K562 (cell line): ENCODE data around the gene PPM1M. TPM values are rescaled to one million over a fixed set of nuclear protein-coding genes. Genes with fewer than 3 reads are reported as not detected.

Source experiments
- ATAC-seq: fragments of 200-7000 bp; cut with Tn5 transposase; 3 replicates; pipeline ENCODE4 v1.9.1; 2020; ENCODE audit warnings: moderate library complexity
- BruUV-seq: library from RNA; stranded (reverse); fragments of 400-500 nt; replicated peaks from 2 replicates; lab custom pipeline; 2021; lab: Mats Ljungman, UMichigan
- CTCF ChIA-PET: fragments of 300-600 bp; formaldehyde crosslinking; extraction: SDS; loops from one replicate; lab custom pipeline; 2021; ENCODE audit warnings: low intra/inter-chr PET ratio; lab: Yijun Ruan, JAX
- POLR2A ChIA-PET: fragments of 300-600, 350-650 bp; sonication (Branson Sonifier 250); formaldehyde crosslinking; extraction: SDS; loops from one replicate; lab custom pipeline; 2021; ENCODE audit warnings: antibody characterized with exemption, inconsistent platforms; lab: Yijun Ruan, JAX
- DNase-seq, 4 experiments: peaks; one replicate each; pipeline versions ENCODE4 v3.0.0 to v3.0.0-alpha.2; 2011 to 2018; ENCODE audit warnings: low spot score in 3 of 4, mixed read lengths in 3 of 4; ENCODE audit errors: extremely low read depth in 1 of 4
- FAIRE-seq: peaks from 2 replicates; lab custom pipeline; 2011; peaks lifted over from hg19 to GRCh38; lab: Jason Lieb, UNC
- H2AFZ ChIP-seq: 2 replicates; pipeline ENCODE4 v1.6.0; 2011; ENCODE audit warnings: low read depth, low read length, control low read depth, inconsistent platforms
- H3K27ac ChIP-seq: fragments of 200-600 bp; 3 replicates; pipeline ENCODE4 v1.8.0; 2011; ENCODE audit warnings: low read depth, mild to moderate bottlenecking, control low read depth, inconsistent platforms, low read length, moderate library complexity, mixed read lengths; ENCODE audit errors: extremely low read depth
- H3K27me3 ChIP-seq, 2 experiments: fragments of 300-600 bp in 1 of 2; 2 replicates in 1 of 2; 3 replicates in 1 of 2; pipeline versions ENCODE4 v1.6.0 to v1.8.0; 2011; ENCODE audit warnings: inconsistent platforms in 2 of 2, low read length in 2 of 2, mild to moderate bottlenecking in 1 of 2, mixed read lengths in 1 of 2, moderate library complexity in 1 of 2; ENCODE audit not compliant: control insufficient read depth in 2 of 2, insufficient read depth in 2 of 2
- H3K36me3 ChIP-seq: fragments of 300-600 bp; 3 replicates; pipeline ENCODE4 v1.8.0; 2011; ENCODE audit warnings: mild to moderate bottlenecking, low read length, inconsistent platforms; ENCODE audit not compliant: control insufficient read depth, insufficient read depth
- H3K4me1 ChIP-seq, 2 experiments: fragments of 200-600 bp in 1 of 2; replicated peaks in 1 of 2; 2 replicates in 1 of 2; 3 replicates in 1 of 2; pipeline versions ENCODE4 v1.5.1 to v1.8.0; 2011; ENCODE audit warnings: inconsistent platforms in 2 of 2, low read length in 2 of 2, mild to moderate bottlenecking in 1 of 2, mixed read lengths in 1 of 2, moderate library complexity in 1 of 2; ENCODE audit not compliant: control insufficient read depth in 2 of 2, insufficient read depth in 2 of 2
- H3K4me2 ChIP-seq: 2 replicates; pipeline ENCODE4 v1.6.1; 2011; ENCODE audit warnings: low read length, control low read depth, inconsistent platforms, mixed read lengths; ENCODE audit not compliant: insufficient read depth
- H3K4me3 ChIP-seq: fragments of 200-600 bp; sonication (generic), shearing (Covaris generic); 2 replicates; pipeline ENCODE4 v1.5.1; 2016; ENCODE audit warnings: control low read depth, inconsistent platforms
- H3K79me2 ChIP-seq: fragments of 200-600 bp; 3 replicates; pipeline ENCODE4 v1.8.0; 2011; ENCODE audit warnings: low read length, inconsistent platforms; ENCODE audit not compliant: control insufficient read depth, insufficient read depth
- H3K9ac ChIP-seq, 2 experiments: 2 replicates each; pipeline versions ENCODE4 v1.6.0 to v1.6.1; 2011; ENCODE audit warnings: low read depth in 2 of 2, low read length in 2 of 2, control low read depth in 1 of 2, inconsistent platforms in 1 of 2, mild to moderate bottlenecking in 1 of 2, mixed read lengths in 1 of 2; ENCODE audit not compliant: insufficient read depth in 1 of 2
- H3K9me1 ChIP-seq: one replicate; pipeline ENCODE4 v1.6.0; 2011; ENCODE audit warnings: inconsistent platforms, mild to moderate bottlenecking, low read length, moderate library complexity; ENCODE audit not compliant: control insufficient read depth, insufficient read depth
- H3K9me3 ChIP-seq: replicated peaks from 2 replicates; pipeline ENCODE4 v1.5.1; 2011; ENCODE audit warnings: low read depth, low read length, inconsistent platforms; ENCODE audit not compliant: control insufficient read depth, insufficient read depth
- H4K20me1 ChIP-seq: replicated peaks from 2 replicates; pipeline ENCODE4 v1.6.1; 2011; ENCODE audit warnings: low read length, inconsistent platforms, mixed read lengths; ENCODE audit not compliant: control insufficient read depth, insufficient read depth
- CC2D1A ChIP-seq: fragments of 450-650 bp; IDR thresholded peaks from 2 replicates; pipeline ENCODE4 v1.6.1; 2017; ENCODE audit warnings: mild to moderate bottlenecking
- FOXJ2 ChIP-seq: fragments of 200-800 bp; sonication (Bioruptor generic); IDR thresholded peaks from 2 replicates; pipeline ENCODE4 v1.6.1; 2016; ENCODE audit warnings: missing genetic modification characterization, missing compliant biosample characterization
- MAFF ChIP-seq: IDR thresholded peaks from 2 replicates; pipeline ENCODE4 v1.6.1; 2012; ENCODE audit warnings: low read length, improper control_type of control experiment
- RCOR1 ChIP-seq, 2 experiments: IDR thresholded peaks; 2 replicates each; pipeline ENCODE4 v1.6.1; 2012; ENCODE audit warnings: low read depth in 2 of 2, low read length in 2 of 2, borderline replicate concordance in 1 of 2, improper control_type of control experiment in 1 of 2
- RHOXF2B ChIP-seq: fragments of 250-450 bp; sonication (Bioruptor Pico); conservative IDR thresholded peaks from 2 replicates; pipeline ENCODE4 v1.5.1; 2021
- SFPQ ChIP-seq: fragments of 200-400 bp; formaldehyde crosslinking; IDR thresholded peaks from 2 replicates; pipeline ENCODE4 v1.6.1; 2017; ENCODE audit warnings: mild to moderate bottlenecking, low read depth, low read length, moderate library complexity
- ZBTB8A ChIP-seq: fragments of 450-650 bp; IDR thresholded peaks from 2 replicates; pipeline ENCODE4 v1.6.1; 2018; ENCODE audit warnings: mild to moderate bottlenecking, moderate library complexity; ENCODE audit not compliant: partially characterized antibody
- ZFP30 ChIP-seq: fragments of 250-450 bp; sonication (Bioruptor Pico); IDR thresholded peaks from 2 replicates; pipeline ENCODE4 v1.8.0; 2022; ENCODE audit warnings: moderate library complexity, mild to moderate bottlenecking, inconsistent platforms, borderline replicate concordance
- WGBS: fragments of 100-300 bp; shearing (Covaris generic); methylation state at CpG from one replicate; pipeline ENCODE4 v1.1.6; 2016; ENCODE audit warnings: low coverage, mixed read lengths; ENCODE audit not compliant: insufficient coverage; ENCODE audit errors: missing lambda C conversion rate; 5-methylcytosine and 5-hydroxymethylcytosine counted together
- in situ Hi-C: fragments of 300-500 bp; cut with MboI; formaldehyde crosslinking; loops from 4 replicates; pipeline ENCODE4 v1.15.0; 2018; ENCODE audit warnings: inconsistent platforms, mixed read lengths
- intact Hi-C: fragments of 100-400 bp; cut with micrococcal nuclease; formaldehyde crosslinking; loops from 2 replicates; pipeline ENCODE4 v1.14.2; 2022
- polyA plus RNA-seq, 8 experiments: library from polyadenylated mRNA; depleted of rRNA in 4 of 8; stranded (reverse) in 5 of 8; unstranded in 3 of 8; fragments of >200 nt; fragmentation: Nextera tagmentation in 2 of 8; fragmentation: Illumina TruSeq in 1 of 8; extraction: Ambion mirVana in 2 of 8; extraction: Trizol in 1 of 8; gene quantifications; 2 replicates each; pipeline versions ENCODE4 v1.2.1 to v1.2.3, GENCODE V29; 2011 to 2014; ENCODE audit warnings: inconsistent platforms in 1 of 8, missing spikeins in 1 of 8
- total RNA-seq, 7 experiments: library from RNA; depleted of rRNA in 6 of 7; stranded (reverse); fragments of >200 nt in 6 of 7; fragmentation: Illumina TruSeq in 2 of 7; extraction: Trizol in 2 of 7; gene quantifications; 2 replicates each; pipeline versions ENCODE4 v1.2.1 to v1.2.3, GENCODE V29; 2011 to 2021; ENCODE audit warnings: low replicate concordance in 1 of 7
- TF ChIP-seq, protein P1 (sequence below): sonication (generic); formaldehyde crosslinking; IDR thresholded peaks from 2 replicates; pipeline ENCODE4 v1.8.0; 2022; ENCODE audit warnings: mild to moderate bottlenecking, missing genetic modification reagents

The PPM1M gene
- total and polyA plus RNA-seq, 9 of the 15 experiments (the other 6 are each of a cell fraction or from before 2014, with no cell fraction given), result 1.4 to 9.2 (median 4.4) TPM

GRCh38 chr3:52248816-52249547 is 3.4 kb downstream of the PPM1M start:
- Histone ChIP-seq H3K4me3 (no peak overlapping the region), H3K27me3 (no peaks in the 10 kb centered on the region), H3K9ac (no peak overlapping the region), H3K9me1 (no peaks in the 10 kb centered on the region), H3K79me2 (no peaks in the 10 kb centered on the region), H3K27ac (no peak overlapping the region), H3K4me2 (no peak overlapping the region), H3K36me3 (peaks cover 36% of the 10 kb centered on the region; the same call in 2 of the 3 replicates), H3K9me3 (no peaks in the 10 kb centered on the region), H3K4me1 (peaks cover 11 to 21% of the 10 kb centered on the region in 2 experiments; a peak in 4 of 5 replicates), H2AFZ (no peak overlapping the region), H4K20me1 (0 out of 2 replicates have a peak, but pooled peaks cover 6% of the 10 kb centered on the region)
- ChIA-PET POLR2A (interaction anchor here (0.6 to 1.9 kb wide), 10 partner anchors 9 to 113 kb away, joined by 3 to 10 read pairs (median 4); no protein-coding TSS in a partner anchor), CTCF (no interaction called here)
- in situ Hi-C loops (no loop called here), intact Hi-C loops (no loop called here)
- DNase-seq (peak in 2 of 4 experiments; percentile 25 to 27), ATAC-seq (no peak), FAIRE-seq (no peak)
- 57% methylated on average over 8 of the region's 10 CpGs for whole genome bisulfite sequencing
- no TSS peak for BruUV-seq
- TF ChIP-seq RCOR1 (IDR thresholded peaks at IDR 0.05; ENCODE audit: borderline replicate concordance in 1 of 2, low read depth in 2 of 2, low read length in 2 of 2), result peak in 1 of 2 experiments; percentile 54; a peak in 1 of 4 replicates
- TF ChIP-seq FOXJ2, result no peak
- TF ChIP-seq SFPQ, result no peak
- no peak for TF ChIP-seq ZBTB8A
- TF ChIP-seq, protein P1, sequence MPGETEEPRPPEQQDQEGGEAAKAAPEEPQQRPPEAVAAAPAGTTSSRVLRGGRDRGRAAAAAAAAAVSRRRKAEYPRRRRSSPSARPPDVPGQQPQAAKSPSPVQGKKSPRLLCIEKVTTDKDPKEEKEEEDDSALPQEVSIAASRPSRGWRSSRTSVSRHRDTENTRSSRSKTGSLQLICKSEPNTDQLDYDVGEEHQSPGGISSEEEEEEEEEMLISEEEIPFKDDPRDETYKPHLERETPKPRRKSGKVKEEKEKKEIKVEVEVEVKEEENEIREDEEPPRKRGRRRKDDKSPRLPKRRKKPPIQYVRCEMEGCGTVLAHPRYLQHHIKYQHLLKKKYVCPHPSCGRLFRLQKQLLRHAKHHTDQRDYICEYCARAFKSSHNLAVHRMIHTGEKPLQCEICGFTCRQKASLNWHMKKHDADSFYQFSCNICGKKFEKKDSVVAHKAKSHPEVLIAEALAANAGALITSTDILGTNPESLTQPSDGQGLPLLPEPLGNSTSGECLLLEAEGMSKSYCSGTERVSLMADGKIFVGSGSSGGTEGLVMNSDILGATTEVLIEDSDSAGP, result no peak
- no peak for TF ChIP-seq MAFF
- no peak for TF ChIP-seq RHOXF2B (CRISPR knock-in tag)
- no peak for TF ChIP-seq CC2D1A
- TF ChIP-seq ZFP30, result no peak
